GM21737 (cell line): ENCODE data around the gene ETV1.

Source experiments
- ATAC-seq: cut with Tn5 transposase; IDR thresholded peaks from one replicate; pipeline ENCODE4 v1.9.1; 2021; ENCODE audit warnings: mild to moderate bottlenecking, moderate library complexity; ENCODE audit not compliant: unreplicated experiment

The ETV1 gene

DNA sequence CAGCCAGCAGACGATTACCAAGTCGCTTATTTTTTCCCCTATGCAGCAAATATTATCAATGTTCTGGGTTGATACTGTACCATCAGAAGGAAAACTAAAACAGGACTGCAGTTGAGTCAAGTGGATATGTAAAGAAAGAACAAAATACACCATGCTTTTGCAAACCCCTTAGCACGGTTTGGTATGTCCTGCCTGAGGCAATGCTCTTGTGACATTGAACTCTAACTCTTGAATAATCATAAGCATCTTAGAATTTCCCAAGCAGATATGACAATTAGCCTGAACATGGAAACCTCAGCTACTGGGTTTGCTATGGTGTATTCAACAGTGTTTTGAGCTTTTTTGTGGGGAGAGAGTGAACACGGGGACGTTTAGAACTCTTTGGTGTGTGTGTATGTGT lies 107.4 kb downstream of the ETV1 start:
- ATAC-seq, result no peak

DNA sequence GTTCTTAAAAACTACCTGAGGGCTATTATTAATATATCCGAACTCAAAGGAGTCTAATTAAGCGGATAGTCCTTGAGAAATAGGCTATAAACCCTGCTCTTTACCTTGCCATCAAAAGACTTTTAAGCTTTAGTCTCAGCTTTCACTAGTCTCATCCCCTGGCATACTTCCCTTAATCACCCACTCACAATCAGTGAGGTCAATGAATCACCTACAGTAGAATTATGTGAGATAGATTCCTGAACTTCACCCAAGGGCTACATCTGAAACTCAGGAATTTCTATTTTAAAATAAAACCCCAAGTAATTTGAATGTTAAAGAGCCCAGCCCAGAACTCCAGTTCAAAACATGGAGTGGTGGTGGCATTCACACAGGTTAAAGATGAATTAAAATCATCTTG lies 108.7 kb downstream of the ETV1 start:
- no peak for ATAC-seq

DNA sequence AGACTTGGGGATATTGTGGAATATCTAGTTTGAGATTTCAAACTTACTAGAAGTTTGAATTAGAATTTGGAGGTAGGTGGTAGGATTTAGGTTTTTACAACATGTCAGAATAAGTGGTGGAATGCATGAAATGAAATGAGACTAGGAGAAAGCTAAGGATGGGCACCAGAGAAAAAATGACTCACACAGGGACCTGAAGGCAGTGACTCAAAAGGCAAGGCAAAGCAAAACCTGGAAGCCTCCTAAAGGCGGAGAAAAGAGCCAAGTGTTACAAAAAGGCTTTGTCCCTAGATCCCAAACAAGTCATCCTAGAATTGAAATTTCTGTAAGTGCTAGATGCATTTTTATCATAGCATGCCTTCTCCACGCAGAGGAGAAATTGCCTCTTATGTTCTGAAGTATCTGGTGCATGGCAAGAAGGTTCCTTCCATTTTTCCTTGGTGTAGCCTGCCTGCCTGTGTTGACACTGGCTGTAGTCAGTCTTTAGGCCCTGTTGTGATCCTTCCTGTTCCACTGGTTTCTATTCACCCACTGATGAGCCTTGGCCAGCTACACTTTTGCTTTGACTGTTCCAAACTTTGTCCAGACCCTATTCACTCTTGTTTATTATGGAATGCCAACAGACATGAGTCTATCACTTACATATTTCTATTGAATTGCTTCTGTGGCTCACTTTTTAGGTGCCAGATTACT lies 109.3 kb downstream of the ETV1 start:
- ATAC-seq, result no peak

DNA sequence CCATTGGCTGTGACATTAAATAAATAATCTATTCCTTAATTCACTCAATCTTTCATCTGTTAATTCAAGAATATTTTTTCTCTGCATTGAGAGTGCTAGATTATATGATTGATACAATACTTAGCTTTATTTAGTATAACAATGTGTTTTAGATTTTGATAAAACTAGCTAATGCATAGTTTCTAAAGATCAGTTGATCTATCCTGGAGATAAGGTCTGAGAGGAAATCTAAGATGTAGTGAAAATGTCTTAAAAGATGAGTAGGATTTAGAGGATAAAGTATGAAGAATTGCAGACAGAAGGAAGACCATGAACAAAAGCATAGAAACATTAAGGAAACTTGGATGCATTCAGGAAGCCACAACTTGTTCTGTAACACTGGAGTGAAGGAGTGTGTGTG lies 110.3 kb downstream of the ETV1 start:
- ATAC-seq, result no peak

DNA sequence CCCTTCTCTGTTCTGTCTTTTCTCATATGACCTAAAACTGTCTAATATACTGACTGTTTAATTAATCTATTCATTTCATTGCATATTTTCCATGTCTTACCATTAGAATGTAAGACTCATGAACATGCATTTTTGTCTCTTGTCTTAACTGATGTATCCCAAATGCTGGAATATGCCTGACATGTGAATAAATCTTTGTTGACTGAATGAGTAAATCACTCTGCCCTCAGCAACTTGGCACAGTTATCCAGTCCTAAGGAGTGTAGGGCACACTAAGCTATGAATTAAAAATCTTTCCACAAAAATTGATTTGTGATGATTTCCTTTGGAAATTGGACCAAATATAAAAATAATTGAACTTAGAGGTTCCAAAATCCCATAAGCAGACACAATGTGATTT lies 111.3 kb downstream of the ETV1 start:
- no peak for ATAC-seq

DNA sequence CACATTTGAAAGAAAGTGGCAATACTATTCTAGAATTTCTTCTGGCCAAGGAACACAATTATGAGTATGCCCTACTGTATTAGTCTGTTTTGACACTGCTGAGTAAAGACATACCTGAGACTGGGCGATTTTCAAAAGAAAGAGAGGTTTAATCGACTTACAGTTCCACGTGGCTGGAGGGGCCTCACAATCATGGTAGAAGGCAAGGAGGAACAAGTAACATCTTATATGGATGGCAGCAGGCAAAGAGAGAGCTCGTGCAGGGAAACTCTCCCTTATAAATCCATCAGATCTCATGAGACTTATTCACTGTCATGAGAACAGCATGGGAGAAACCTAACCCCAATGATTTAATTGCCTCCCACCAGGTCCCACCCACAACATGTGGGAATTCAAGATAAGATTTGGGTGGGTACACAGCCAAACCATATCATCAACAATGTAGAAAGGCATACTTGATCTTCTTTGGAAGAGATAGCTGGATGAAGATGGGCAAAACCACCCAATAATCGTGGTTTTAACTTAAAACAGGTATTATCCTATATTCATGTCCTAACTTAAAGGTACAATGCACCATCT lies 113.9 kb downstream of the ETV1 start:
- ATAC-seq, result no peak

DNA sequence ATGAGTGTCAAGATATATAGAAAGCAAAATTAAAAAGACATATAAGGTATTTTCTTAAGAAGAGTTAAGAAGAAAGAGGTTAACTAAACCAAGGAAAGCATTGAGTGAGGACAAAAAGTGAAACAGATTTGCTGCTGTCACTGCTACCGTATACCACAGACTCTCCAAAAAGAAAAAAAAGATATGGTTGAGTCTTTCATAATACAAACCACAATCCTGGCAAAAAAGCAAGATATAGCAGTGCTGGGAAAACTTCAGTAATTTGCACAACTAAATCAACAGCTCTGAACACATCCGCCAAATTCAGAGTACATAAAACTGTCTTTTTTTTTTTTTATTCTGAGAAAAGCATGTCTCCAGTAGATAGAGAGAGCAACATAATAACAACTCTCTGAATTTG lies 114.7 kb downstream of the ETV1 start:
- no peak for ATAC-seq

DNA sequence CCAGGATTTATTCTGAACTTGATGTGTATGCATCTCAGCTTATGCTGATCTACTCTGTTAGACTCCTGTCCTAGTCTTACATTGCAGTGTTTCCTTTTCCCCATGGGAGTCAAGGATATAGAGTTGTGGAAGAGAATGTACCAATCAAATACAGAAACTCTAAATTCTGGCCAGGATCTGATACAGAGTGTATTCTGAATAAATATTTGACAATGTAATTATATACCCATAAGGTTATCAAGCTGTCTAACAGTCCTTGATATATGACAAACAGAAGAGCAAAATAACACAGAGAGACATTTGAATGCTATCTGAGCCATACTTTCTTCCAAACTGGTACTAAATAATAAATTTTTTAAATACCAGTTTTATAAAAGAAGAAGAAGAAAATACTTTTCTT lies 116.8 kb downstream of the ETV1 start:
- no peak for ATAC-seq

DNA sequence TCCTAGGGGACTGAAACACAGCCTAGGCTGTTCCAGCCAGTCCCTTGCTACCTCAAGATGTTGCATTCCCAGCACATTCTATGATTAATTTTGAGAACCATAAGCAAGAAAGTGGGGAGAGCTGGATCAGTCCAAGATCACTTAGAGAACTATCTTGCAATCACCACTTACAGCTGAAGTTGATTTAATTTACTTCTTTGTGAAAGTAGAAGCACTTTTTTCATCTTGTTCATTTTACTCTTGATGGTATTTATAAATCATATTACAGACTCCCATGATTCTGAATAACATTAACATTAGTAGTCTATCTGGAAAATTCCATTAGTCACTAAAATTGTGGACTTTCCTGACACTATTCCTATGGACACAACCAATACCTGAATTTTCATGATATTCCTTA lies 118.5 kb downstream of the ETV1 start:
- no peak for ATAC-seq

DNA sequence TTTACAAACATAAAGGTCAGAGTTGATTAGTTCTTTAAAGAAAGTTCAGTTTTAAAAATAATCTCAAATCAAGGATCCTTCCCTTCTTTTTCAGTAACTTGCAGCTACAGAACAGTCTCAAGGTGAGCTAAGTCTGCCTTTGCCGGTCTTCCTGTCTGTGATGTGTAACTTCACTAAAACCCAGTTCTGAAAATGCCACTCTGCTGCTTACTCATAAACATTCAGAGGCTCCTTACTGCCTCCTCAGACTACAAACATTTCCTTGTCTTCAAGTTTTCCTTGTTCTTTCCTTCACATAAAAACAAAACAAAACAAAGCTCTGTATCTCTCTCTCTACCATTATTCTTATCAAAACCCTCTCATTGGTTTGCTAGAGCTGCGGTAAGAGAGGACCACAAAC lies 128.7 kb downstream of the ETV1 start:
- ATAC-seq, result no peak

DNA sequence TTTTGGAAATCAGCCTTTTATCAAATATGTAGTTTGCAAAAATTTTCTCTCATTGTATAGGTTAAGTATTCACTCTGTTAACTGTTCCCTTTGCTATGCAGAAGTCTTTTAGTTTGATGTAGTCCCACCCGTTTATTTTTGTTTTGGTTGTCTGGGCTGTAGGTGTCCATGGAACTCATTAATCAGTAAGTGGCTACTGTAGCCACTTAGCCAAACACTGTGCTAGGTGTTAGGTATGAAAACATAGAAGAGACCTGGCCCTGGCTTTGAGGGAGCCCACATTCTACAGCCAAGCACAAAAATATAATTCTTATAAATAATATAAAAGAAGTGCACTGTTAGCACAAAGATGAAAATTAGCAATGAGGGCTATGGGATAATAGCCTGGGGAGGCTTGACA lies 133.5 kb downstream of the ETV1 start:
- ATAC-seq, result no peak

DNA sequence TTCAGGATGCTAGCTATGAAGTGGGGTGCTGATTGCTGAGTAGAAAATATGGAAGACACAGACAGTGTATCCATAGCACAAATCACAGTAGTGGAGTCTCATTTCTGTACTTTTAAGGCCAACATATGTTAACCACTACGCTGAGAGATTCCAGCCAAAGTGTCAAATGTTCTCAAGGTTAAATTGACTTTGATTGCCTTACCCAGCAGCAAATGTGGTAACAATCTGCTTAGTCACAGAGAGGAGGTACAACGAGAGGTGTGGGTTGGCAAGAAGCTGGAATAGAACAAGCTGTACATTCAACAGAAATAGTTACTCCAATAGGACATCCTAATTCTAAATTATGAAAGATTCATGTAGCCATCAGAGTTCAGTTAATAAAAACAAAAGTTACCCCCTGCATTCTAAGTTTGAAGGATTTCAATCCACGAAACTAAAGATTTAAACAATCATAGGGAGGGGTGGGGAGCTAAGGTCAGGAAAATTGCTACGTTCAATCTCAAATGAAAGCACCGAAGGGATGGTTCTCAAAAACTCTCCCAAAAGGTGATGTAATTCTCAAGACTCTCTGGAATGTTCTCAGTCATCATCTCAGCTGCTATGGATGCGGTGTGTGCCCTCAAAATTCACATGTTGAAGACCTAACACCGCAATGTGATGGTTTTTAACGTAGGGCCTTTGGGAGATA lies 137.0 kb downstream of the ETV1 start:
- no peak for ATAC-seq

DNA sequence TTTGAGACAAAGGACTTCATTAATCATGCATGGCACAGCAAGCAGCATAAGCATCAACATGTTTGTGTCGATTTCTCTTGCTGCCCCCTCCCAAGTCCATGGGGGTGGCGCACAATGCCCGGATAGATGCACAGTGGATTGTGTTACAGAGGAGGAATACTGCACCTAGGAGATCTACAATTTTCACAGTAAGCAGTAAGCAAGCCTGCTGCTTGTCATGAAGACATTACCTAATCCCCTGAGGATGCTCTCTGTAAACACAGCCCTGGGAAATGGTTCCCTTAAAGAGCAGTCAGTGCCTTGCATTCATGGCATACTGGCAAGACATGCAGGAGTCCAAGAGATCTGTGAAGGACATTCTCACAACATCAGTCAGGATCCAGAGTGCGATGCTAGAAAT lies 137.7 kb downstream of the ETV1 start:
- ATAC-seq, result no peak

DNA sequence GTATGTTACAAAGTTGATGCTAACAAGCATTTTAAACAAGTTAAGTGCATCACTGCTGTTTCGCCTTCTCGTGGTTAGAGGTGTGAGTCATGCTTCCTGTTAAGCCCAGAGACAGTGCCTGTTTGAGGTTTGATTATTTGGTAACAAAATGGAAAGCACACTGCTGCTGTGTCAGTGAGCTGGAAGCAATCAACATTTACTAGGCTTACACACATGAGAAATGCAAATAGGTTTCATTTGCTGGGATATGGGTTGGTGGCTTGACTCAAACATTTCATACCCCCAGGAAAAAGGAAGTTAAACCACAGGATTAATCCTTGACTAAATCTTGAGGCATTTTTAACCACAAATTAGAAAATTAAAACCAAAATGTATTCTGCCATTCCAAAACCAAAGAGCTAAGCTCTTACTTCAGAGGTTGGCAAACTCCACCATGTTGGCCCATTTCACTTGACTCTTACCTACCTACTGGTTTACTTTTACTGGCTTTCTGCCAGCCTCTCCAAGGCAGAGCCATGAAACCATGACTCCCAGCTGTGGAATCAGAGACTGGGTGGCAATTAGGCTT lies 139.2 kb downstream of the ETV1 start:
- peak; percentile 99 for ATAC-seq

DNA sequence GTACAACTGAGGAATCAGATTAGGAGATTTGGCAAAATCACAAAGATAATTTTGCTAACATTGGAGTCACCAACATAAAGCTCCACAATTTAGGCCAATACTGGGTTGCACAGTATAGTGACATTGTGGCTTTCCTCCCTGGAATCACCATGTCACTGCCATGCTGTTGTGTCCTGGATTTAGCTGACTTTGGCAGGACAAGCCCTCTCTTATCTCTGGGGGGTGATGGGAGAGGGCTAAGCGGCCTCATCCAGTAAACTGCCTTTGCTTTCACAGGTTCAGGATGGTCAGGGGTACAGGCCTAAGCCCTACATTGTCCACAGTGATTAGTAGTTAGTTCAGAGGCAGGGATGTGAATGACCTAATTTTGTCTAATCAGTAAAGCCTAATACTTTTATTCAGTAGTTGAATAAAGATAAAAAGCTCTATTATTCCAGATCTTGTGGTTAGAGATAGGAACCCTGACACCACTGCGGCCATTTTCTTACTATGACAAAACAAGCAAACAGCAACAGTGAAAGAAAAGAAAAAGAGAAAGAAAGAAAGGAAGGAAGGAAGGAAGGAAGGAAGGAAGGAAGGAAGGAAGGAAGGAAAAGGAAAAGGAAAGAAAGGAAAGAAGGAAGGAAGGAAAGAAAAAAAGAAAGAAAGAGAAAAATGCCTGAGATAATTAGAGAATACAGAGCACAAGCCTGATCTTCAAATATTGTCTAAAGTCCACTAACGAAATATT lies 140.1 kb downstream of the ETV1 start:
- no peak for ATAC-seq

DNA sequence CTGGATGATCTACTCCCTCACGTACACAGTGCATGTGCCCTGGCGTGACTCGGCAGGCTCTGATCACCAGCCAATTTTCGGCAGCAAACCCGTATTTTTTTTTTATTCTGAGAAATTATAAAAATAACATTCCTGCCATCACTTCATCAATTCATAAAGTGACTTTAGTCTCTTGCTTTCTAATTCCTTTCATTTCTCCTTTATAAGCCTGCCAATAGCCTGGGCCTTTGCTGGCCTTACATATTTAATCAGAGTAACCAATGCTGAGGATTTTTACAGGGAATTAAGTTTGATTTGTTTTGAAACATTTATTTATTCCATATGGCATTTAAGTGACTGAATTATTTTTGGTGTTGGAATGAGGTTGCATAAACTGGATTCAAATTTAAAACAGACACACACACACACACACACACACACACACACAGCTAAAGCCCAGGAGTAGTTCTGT lies 140.8 kb downstream of the ETV1 start:
- ATAC-seq, result no peak

DNA sequence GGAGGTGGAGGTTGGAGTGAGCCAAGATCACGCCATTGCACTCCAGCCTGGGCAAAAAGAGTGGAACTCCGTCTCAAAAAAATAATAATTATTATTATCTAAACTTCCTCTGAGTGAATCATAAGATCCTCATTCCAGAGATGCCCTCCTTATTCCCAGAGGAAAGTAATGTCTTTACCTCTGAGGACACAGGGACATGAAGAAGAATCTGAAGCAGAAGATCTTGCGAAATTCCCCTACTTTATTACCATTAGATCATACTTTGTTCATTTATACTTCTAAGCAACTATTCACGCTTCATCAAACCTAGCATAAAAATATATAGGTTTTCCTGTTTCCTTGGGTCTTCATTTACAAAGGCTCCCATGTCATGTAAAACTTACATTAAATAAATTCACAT lies 143.1 kb downstream of the ETV1 start:
- no peak for ATAC-seq

DNA sequence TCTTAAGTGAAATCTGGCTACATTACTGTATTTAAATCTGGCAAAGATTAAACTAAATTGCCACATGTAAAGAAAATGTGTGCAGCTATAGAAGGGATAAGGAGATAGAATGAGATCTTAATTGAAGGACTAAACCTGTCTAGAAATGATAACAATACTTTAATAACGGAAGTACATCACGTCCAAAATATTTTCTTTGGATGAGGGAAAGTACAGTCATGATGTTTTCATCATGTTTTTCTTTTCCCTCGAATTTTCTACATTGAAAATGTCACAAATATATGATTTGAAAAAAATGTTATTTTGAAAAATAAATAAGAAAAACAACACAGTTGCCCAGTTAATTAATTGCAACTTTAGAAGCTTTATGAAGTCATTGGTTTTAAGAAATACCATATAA lies 143.9 kb downstream of the ETV1 start:
- no peak for ATAC-seq

DNA sequence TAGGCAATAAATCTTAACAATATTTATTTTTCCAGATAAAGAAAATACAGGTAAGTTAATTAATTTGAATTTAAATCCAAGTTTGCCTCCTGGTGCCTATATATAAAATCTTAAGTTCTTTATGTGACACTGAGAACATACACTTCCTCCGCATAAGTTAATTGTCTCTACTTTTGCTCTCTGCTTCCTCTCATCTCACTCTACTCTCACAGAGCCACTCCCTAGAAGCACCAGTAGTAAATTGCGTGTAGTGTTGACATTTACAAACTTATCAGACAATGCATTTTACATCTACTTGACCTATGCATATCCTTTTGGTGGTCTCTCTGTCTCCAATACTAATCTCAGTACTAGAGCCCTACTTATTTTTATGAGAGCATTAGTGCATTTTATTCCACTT lies 144.5 kb downstream of the ETV1 start:
- no peak for ATAC-seq

DNA sequence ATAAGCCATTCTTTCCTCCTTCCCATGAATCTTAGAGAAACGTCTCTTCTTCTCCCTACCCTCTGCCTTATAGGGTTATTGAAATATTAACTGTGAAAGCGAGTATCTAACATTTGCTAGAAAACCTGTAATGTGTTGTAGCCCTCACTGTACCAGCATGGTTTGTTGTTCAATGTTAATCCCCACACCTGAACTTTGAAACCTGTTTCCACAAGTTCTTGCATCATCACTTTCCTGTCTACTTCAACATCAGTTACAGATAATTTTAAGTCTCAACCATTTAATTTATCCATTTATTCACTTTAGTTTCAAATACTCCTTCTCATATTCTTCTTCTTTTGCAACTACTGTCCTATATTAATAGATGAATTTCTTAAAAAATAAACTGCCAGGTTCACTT lies 148.2 kb downstream of the ETV1 start:
- ATAC-seq, result no peak
